ENCODE measurements around the gene CIAO2B.
"Not testable (repeated sequence)": the region's sequence is repeated elsewhere in the genome, so short reads cannot be mapped to it uniquely, and the experiment has no call there.

CIAO2B gene

DNA sequence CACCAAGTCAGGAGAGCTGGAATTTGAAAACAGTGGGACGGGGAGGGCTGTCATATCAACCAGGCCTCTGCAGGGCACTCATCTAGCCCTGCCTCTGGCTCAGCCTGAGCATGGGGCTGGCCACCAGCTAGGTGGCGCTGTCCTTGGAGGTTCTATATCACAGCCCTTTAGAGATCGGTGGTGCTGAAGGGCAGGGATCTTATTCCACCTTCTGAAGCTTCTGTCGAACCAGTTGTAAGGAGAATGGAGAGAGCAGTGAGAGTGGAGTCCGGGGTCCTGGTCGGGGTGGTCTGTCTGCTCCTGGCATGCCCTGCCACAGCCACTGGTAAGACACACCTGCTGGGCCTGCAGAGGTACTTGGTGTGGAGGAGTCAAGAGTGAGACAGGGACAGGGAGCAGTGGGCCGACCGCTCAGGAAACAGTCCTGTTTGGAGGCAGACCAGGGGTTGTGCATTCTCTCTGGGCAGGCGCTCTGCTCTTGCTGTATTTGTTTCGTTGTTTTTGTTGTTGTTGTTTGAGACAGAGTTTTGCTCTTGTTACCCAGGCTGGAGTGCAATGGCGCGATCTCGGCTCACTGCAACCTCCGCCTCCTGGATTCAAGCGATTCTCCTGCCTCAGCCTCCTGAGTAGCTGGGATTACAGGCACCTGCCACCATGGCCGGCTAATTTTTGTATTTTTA is 27.0 kb upstream of the CIAO2B start, which contains the start of gene CES3:
CES3 (plus strand) TSS at position 202 of the 680 bp plus-strand sequence; CDS start at position 244, 42 bp downstream.
- TF ChIP-seq, protein P1, sequence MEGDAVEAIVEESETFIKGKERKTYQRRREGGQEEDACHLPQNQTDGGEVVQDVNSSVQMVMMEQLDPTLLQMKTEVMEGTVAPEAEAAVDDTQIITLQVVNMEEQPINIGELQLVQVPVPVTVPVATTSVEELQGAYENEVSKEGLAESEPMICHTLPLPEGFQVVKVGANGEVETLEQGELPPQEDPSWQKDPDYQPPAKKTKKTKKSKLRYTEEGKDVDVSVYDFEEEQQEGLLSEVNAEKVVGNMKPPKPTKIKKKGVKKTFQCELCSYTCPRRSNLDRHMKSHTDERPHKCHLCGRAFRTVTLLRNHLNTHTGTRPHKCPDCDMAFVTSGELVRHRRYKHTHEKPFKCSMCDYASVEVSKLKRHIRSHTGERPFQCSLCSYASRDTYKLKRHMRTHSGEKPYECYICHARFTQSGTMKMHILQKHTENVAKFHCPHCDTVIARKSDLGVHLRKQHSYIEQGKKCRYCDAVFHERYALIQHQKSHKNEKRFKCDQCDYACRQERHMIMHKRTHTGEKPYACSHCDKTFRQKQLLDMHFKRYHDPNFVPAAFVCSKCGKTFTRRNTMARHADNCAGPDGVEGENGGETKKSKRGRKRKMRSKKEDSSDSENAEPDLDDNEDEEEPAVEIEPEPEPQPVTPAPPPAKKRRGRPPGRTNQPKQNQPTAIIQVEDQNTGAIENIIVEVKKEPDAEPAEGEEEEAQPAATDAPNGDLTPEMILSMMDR (IDR thresholded peaks at IDR 0.05; ENCODE audit: insufficient read depth, low read depth, low read length, missing control alignments) = peak; percentile 80
- DNase-seq (ENCODE audit: low read depth) = peak; percentile 71
- H3K4me3 ChIP-seq (ENCODE audit: low read length) = no peak within 1 kb of the TSS

DNA sequence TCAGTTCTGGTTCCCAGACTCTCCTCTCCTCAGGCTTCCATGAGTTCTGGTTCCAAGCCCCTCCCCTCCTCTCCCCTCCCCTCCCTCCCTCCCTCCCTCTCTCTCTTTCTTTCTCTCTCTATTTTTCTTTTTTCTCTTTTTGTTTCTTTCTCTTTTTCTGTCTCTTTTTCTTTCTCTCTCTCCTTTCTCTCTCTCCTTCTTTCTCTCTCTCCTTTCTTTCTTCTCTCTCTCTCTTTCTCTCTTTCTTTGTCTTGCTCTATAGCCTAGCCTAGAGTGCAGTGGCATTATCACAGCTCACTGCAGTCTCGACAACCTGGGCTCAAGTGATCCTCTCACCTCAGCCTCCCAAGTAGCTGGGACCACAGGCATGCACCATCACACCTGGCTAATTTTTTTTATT is 26.1 kb upstream of the CIAO2B start:
- H3K4me3 ChIP-seq (ENCODE audit: low read length) = no peak overlapping the region

DNA sequence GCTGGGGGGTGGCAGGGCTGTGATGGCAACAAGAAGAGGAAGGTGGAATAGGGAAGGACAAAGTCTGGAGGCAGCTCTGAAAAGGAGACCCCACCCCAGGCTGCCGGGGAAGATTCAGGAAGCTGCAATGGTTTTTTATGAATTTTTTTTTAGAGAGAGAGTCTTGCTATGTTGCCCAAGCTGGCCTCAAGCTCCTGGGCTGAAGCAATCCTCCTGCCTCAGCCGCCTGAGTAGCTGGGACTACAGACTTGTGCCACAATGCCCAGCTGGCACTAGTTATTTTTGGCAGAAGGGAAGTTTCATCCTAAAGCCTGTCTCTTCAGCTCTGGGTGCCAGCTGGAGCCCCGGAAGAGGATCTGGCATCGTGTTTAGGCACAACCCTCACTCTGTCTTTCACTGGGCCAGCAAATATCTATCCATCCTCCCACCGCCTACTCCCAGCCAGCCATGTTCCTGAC is 25.5 kb upstream of the CIAO2B start:
- no peak overlapping the region for H3K4me3 ChIP-seq (ENCODE audit: low read length)
- no peak for DNase-seq (ENCODE audit: low read depth)
- TF ChIP-seq, protein P1 (IDR thresholded peaks at IDR 0.05; ENCODE audit: insufficient read depth, low read depth, low read length, missing control alignments) = no peak

More for the DNA sequence above, 26.1 kb upstream of the CIAO2B start:
- TF ChIP-seq, protein P1 (IDR thresholded peaks at IDR 0.05; ENCODE audit: insufficient read depth, low read depth, low read length, missing control alignments) = no peak
- no peak for DNase-seq (ENCODE audit: low read depth)

DNA sequence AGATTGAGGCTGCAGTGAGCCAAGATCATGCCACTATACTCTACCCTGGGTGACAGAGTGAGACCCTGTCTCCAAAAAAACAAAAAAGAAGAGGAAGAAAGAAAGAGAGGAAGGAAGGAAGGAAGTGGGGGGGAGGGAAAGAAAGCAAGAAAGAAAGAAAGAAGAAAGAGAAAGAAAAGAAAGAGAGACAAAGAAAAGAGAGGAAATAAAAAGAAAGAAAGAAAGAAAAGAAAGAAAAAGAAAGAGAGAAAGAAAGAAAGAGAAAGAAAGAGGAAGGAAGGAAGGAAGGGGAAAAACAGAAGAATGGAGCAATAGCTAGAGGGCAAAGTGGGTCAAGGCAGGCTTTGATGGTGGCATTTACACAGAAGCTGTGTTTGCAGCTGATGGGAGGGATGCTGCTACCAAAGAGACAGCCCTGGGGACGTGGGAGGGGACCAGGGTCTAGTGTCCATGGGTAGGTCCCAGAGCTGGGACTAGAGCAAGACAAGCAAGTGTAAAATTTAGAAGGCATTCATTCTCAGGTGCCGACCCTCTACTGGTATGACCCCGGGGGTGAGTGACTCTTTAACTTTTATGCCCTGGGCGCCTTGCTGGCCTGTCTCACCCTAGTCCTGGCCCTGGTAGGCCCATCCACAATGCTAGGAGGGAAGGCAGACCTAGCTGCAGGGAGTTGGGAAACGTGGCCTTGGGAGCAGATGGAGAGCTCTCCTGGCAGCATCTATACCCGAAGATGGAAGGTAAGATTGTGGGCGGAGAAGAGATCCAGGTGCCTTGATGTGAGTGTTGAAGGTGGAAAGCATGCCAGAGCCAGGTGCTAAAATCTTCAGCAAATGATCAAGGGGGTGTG is 24.9 kb upstream of the CIAO2B start:
- no peak overlapping the region for H3K4me3 ChIP-seq (ENCODE audit: low read length)
- DNase-seq (ENCODE audit: low read depth) = no peak
- TF ChIP-seq, protein P1 (IDR thresholded peaks at IDR 0.05; ENCODE audit: insufficient read depth, low read depth, low read length, missing control alignments) = no peak

DNA sequence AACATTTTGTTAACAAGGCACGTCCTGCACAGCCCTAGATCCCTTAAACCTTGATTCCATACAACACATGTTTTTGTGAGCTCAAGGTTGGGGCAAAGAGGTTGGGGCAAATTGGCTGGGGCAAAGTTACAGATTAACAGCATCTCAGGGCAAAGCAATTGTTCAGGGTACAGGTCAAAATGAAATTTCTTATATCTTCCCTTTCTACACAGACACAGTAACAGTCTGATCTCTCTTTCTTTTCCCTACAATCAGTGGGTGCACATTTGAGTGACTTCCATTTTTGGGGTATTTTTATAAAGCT is 21.9 kb upstream of the CIAO2B start:
- not testable (repeated sequence) for H3K4me3 ChIP-seq (ENCODE audit: low read length); DNase-seq (ENCODE audit: low read depth)

DNA sequence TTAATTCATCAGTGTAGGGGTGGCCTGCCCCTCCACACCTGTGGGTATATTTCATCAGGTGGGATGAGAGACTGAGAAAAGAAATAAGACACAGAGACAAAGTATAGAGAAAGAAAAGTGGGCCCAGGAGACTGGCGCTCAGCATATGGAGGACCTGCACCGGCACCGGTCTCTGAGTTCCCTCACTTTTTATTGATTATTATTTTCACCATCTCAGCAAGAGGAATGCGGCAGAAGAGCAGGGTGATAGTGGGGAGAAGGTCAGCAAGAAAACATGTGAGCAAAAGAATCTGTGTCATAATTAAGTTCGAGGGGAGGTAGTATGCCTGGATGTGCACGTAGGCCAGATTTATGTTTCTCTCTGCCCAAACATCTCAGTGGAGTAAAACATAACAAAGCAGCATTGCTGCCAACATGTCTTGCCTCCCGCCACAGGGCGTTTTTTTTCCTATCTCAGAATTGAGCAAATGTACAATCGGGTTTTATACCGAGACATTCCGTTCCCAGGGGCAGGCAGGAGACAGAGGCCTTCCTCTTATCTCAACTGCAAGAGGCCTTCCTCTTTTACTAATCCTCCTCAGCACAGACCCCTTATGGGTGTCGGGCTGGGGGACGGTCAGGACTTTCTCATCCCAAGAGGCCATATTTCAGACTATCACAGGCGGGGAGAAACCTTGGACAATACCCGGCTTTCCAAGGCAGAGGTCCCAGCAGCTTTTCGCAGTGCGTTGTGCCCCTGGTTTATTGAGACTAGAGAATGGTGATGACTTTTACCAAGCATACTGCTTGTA is 21.4 kb upstream of the CIAO2B start:
- H3K4me3 ChIP-seq (ENCODE audit: low read length); DNase-seq (ENCODE audit: low read depth): not testable (repeated sequence)

DNA sequence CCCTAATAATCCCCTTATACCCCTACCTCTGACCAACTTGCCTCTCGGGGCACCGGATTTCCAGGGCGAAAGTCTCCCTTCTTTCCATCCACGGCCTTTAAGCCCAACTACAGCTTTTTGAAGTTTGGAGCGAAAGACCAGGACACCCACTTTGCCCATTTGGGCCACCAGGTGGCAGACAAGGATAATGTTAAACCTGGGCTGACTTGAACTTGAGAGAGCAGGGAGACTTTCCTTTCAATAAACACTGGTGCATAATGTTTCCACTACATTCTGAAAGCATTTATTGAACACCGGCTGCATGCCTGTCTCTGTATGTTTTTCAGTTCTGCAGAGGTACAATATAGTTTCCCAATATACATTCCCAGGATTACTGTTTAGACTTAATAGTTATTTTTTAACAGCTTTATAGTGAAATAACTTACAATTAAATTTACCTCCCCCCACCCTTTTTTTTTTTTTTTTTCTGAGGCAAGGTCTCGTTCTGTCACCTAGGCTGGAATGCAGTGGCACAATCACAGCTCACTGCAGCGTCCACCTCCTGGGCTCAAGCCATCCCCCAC is 20.0 kb upstream of the CIAO2B start:
- TF ChIP-seq, protein P1 (IDR thresholded peaks at IDR 0.05; ENCODE audit: insufficient read depth, low read depth, low read length, missing control alignments) = peak; percentile 88
- DNase-seq (ENCODE audit: low read depth) = peak; percentile 82
- H3K4me3 ChIP-seq (ENCODE audit: low read length) = no peak overlapping the region

All from epithelial cell of esophagus (primary cell).